ENCODE results near the gene NAP1L4.

NAP1L4 gene

DNA sequence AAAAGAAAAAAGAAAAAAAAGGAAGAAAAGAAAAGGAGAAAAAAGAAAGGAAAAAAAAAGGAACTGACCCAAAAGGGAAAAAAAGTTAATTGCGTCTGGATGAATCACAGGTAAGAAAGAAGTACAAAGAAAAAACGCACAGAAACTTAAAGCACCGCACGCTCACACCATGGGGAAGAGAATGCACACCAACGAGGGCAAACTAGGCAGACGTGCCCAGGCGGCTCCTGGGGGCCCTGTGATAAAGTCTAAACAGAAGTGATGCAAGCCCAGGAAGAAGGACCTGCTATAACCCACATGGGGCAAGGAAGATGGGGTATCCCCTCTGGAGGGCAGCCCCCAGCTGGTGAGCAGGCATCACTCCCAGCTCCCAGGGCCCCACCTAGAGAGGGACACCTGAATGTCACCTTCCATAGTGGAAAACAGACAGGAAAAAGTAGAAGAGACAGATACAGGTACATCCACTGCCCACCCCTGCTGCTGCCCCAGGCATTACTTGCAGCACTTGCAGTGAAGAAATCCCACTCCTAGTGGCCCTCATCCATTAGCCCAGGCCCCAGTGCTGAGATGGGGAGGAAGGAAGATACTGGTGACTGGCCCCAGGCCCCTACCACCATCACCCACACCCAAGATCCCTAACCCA is 28.9 kb downstream of the NAP1L4 start:
- no peaks in the 10 kb centered on the region for H3K9me2 ChIP-seq (replicated peaks; ENCODE audit: insufficient read depth, low read length)
- no peaks in the 10 kb centered on the region; the same call in none of the 2 replicates for H3F3A ChIP-seq (ENCODE audit: insufficient read depth, low read length)
- H3K4me1 ChIP-seq (ENCODE audit: low read length), result no peaks in the 10 kb centered on the region
- no peak for TF ChIP-seq EZH2 (optimal IDR thresholded peaks at IDR 0.05; ENCODE audit: low read depth, low read length)
- TF ChIP-seq, protein P1, sequence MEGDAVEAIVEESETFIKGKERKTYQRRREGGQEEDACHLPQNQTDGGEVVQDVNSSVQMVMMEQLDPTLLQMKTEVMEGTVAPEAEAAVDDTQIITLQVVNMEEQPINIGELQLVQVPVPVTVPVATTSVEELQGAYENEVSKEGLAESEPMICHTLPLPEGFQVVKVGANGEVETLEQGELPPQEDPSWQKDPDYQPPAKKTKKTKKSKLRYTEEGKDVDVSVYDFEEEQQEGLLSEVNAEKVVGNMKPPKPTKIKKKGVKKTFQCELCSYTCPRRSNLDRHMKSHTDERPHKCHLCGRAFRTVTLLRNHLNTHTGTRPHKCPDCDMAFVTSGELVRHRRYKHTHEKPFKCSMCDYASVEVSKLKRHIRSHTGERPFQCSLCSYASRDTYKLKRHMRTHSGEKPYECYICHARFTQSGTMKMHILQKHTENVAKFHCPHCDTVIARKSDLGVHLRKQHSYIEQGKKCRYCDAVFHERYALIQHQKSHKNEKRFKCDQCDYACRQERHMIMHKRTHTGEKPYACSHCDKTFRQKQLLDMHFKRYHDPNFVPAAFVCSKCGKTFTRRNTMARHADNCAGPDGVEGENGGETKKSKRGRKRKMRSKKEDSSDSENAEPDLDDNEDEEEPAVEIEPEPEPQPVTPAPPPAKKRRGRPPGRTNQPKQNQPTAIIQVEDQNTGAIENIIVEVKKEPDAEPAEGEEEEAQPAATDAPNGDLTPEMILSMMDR (IDR thresholded peaks at IDR 0.05; ENCODE audit: low read length), result no peak
- H3K9ac ChIP-seq (ENCODE audit: low read length), result no peak overlapping the region
- no peaks in the 10 kb centered on the region for H3K27me3 ChIP-seq (replicated peaks; ENCODE audit: insufficient read depth, low read length)
- peaks cover 32% of the 10 kb centered on the region for H4K20me1 ChIP-seq (ENCODE audit: insufficient read depth, low read length)
- H2AFZ ChIP-seq (ENCODE audit: low read length), result no peak overlapping the region
- no peaks in the 10 kb centered on the region for H3K9me3 ChIP-seq (replicated peaks; ENCODE audit: insufficient read depth, low read length)
- H3K79me2 ChIP-seq (ENCODE audit: low read length), result peaks cover 95% of the 10 kb centered on the region
- H3K36me3 ChIP-seq (replicated peaks; ENCODE audit: insufficient read depth, low read length), result peaks cover 35% of the 10 kb centered on the region
- no peak overlapping the region for H3K4me2 ChIP-seq (ENCODE audit: low read depth, low read length)
- no peak for DNase-seq
- no peak overlapping the region for H3K27ac ChIP-seq (ENCODE audit: low read length)
- no peak overlapping the region for H3K4me3 ChIP-seq (ENCODE audit: low read length)

DNA sequence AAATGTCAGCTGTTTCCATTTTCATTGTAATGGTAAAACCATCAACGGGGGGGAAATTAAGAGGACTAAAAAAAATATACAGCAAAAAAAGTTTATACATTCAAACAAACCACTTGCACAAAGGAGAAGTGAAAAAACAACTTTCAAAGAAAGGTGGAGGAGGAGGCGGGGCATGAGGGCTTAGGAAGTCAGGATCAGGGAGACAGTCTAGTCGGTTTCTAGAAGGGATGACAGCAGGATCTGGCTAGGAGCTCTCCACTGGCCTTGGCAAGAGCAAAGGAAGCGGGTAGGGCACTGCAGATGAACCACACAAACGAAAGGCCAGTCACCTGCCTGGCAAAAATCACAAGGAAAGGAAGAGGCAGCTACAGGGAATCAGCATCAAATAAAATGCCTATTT is 31.0 kb downstream of the NAP1L4 start:
- no peaks in the 10 kb centered on the region; the same call in none of the 2 replicates for H3F3A ChIP-seq (ENCODE audit: insufficient read depth, low read length)
- no peaks in the 10 kb centered on the region for H3K9me2 ChIP-seq (replicated peaks; ENCODE audit: insufficient read depth, low read length)
- H3K9ac ChIP-seq (ENCODE audit: low read length), result no peak overlapping the region
- H3K79me2 ChIP-seq (ENCODE audit: low read length), result peaks cover 96% of the 10 kb centered on the region
- H2AFZ ChIP-seq (ENCODE audit: low read length), result no peak overlapping the region
- no peak overlapping the region for H3K27ac ChIP-seq (ENCODE audit: low read length)
- H3K4me2 ChIP-seq (ENCODE audit: low read depth, low read length), result no peak overlapping the region
- H3K9me3 ChIP-seq (replicated peaks; ENCODE audit: insufficient read depth, low read length), result no peaks in the 10 kb centered on the region
- no peaks in the 10 kb centered on the region for H3K27me3 ChIP-seq (replicated peaks; ENCODE audit: insufficient read depth, low read length)
- H3K4me1 ChIP-seq (ENCODE audit: low read length), result no peaks in the 10 kb centered on the region
- H3K36me3 ChIP-seq (replicated peaks; ENCODE audit: insufficient read depth, low read length), result peaks cover 34% of the 10 kb centered on the region
- H4K20me1 ChIP-seq (ENCODE audit: insufficient read depth, low read length), result peaks cover 28% of the 10 kb centered on the region
- TF ChIP-seq, protein P1 (IDR thresholded peaks at IDR 0.05; ENCODE audit: low read length), result no peak
- TF ChIP-seq EZH2 (optimal IDR thresholded peaks at IDR 0.05; ENCODE audit: low read depth, low read length), result no peak
- no peak for TF ChIP-seq EZH2phosphoT487 (IDR thresholded peaks at IDR 0.05; ENCODE audit: low read length)
- no peak for DNase-seq
- no peak overlapping the region for H3K4me3 ChIP-seq (ENCODE audit: low read length)

DNA sequence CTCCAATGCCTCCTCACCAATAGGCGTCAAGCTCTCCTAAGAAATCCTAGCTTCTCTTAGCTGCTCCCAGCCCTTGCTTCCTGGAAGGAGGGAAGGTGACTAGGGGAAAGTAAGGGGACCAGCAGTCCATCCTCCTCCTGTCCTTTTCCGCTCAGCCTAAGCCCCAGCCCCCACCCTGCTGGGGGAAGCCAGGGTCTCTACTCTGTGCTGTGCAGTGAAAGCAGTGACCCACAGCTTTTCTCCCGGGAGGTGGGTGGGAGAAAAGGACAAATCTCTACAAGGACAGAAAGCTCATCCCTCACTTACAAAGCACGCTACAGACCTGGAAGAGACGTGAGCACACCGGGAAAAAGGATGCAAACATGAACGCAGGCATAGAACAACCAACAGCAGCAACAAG is 32.0 kb downstream of the NAP1L4 start:
- H3K9me2 ChIP-seq (replicated peaks; ENCODE audit: insufficient read depth, low read length), result no peaks in the 10 kb centered on the region
- H3K36me3 ChIP-seq (replicated peaks; ENCODE audit: insufficient read depth, low read length), result peaks cover 31% of the 10 kb centered on the region
- H3F3A ChIP-seq (ENCODE audit: insufficient read depth, low read length), result no peaks in the 10 kb centered on the region; the same call in none of the 2 replicates
- peaks cover 30% of the 10 kb centered on the region for H4K20me1 ChIP-seq (ENCODE audit: insufficient read depth, low read length)
- TF ChIP-seq EZH2 (optimal IDR thresholded peaks at IDR 0.05; ENCODE audit: low read depth, low read length), result no peak
- TF ChIP-seq, protein P1 (IDR thresholded peaks at IDR 0.05; ENCODE audit: low read length), result no peak
- TF ChIP-seq EZH2phosphoT487 (IDR thresholded peaks at IDR 0.05; ENCODE audit: low read length), result no peak
- peaks cover 91% of the 10 kb centered on the region for H3K79me2 ChIP-seq (ENCODE audit: low read length)
- H3K9me3 ChIP-seq (replicated peaks; ENCODE audit: insufficient read depth, low read length), result no peaks in the 10 kb centered on the region
- no peak overlapping the region for H3K4me3 ChIP-seq (ENCODE audit: low read length)
- no peak overlapping the region for H3K9ac ChIP-seq (ENCODE audit: low read length)
- DNase-seq, result no peak
- no peak overlapping the region for H2AFZ ChIP-seq (ENCODE audit: low read length)
- no peaks in the 10 kb centered on the region for H3K27me3 ChIP-seq (replicated peaks; ENCODE audit: insufficient read depth, low read length)
- H3K4me2 ChIP-seq (ENCODE audit: low read depth, low read length), result no peak overlapping the region
- H3K27ac ChIP-seq (ENCODE audit: low read length), result no peak overlapping the region
- H3K4me1 ChIP-seq (ENCODE audit: low read length), result no peaks in the 10 kb centered on the region
